Neural progenitor cell (in vitro differentiated cells): ENCODE data around the gene TLCD1.
A peak's percentile ranks its signal among the peaks of the same experiment; 100 is the strongest.

Source experiments
- CTCF ChIP-seq: fragments of 200-600 bp; sonication (generic); IDR thresholded peaks from 2 replicates; pipeline ENCODE4 v1.5.1; 2017; ENCODE audit warnings: antibody characterized with exemption, mild to moderate bottlenecking
- EZH2 ChIP-seq: fragments of 200-600 bp; sonication (generic); IDR thresholded peaks from 2 replicates; pipeline ENCODE4 v1.6.1; 2017; ENCODE audit warnings: antibody characterized with exemption, mild to moderate bottlenecking, moderate library complexity

- TF ChIP-seq EZH2 (no peak), CTCF (peak; percentile 99)
Observed at GRCh38 chr17:28726627-28727491, 826 bp upstream of the TLCD1 start.
